ENCODE results near the gene IKBKE.

GRCh38 chr1:206465951-206466350 lies 4.3 kb upstream of the IKBKE start:
- TF ChIP-seq CTCF (IDR thresholded peaks at IDR 0.05): no peak
- TF ChIP-seq, protein P1, sequence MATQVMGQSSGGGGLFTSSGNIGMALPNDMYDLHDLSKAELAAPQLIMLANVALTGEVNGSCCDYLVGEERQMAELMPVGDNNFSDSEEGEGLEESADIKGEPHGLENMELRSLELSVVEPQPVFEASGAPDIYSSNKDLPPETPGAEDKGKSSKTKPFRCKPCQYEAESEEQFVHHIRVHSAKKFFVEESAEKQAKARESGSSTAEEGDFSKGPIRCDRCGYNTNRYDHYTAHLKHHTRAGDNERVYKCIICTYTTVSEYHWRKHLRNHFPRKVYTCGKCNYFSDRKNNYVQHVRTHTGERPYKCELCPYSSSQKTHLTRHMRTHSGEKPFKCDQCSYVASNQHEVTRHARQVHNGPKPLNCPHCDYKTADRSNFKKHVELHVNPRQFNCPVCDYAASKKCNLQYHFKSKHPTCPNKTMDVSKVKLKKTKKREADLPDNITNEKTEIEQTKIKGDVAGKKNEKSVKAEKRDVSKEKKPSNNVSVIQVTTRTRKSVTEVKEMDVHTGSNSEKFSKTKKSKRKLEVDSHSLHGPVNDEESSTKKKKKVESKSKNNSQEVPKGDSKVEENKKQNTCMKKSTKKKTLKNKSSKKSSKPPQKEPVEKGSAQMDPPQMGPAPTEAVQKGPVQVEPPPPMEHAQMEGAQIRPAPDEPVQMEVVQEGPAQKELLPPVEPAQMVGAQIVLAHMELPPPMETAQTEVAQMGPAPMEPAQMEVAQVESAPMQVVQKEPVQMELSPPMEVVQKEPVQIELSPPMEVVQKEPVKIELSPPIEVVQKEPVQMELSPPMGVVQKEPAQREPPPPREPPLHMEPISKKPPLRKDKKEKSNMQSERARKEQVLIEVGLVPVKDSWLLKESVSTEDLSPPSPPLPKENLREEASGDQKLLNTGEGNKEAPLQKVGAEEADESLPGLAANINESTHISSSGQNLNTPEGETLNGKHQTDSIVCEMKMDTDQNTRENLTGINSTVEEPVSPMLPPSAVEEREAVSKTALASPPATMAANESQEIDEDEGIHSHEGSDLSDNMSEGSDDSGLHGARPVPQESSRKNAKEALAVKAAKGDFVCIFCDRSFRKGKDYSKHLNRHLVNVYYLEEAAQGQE (IDR thresholded peaks at IDR 0.05; ENCODE audit: insufficient read depth in 1 of 2, low read depth in 2 of 2, low read length in 1 of 2): no peak
- TF ChIP-seq SIN3A (IDR thresholded peaks at IDR 0.05; ENCODE audit: borderline replicate concordance, insufficient read depth, low read depth, low read length): no peak
